ENCODE measurements around the gene SMURF1. TPM values are rescaled to one million over a fixed set of nuclear protein-coding genes. Genes with fewer than 3 reads are reported as not detected.

Gene SMURF1
- total RNA-seq, 1 experiment from 2014 or later, result 37.7 TPM

DNA sequence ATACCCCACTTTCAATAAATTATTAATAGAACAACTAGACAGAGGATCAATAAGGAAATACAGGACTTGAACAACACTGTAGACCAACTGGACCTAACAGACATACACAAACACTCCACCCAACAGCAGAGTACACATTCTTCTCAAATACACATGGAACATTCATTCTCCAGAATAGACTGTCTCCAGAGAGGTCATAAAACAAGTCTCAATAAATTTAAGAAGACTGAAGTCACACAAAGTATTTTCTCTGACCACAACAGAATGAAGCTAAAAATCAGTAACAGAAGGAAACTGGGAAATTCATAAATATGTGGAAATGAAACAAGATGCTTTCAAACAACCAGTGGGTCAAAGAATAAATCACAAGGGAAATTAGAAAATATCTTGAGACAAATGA, 119.8 kb downstream of the SMURF1 start:
- DNase-seq (ENCODE audit: low read depth), result no peak
- in situ Hi-C loops (cut with HindIII; ENCODE audit: low pct_unique_long_range_greater_than_20kb, low sequenced_read_pairs), result no loop called here

GRCh38 chr7:99021941-99022560, 121.9 kb downstream of the SMURF1 start:
- in situ Hi-C loops (cut with HindIII; ENCODE audit: low pct_unique_long_range_greater_than_20kb, low sequenced_read_pairs), result no loop called here
- no peak for DNase-seq (ENCODE audit: low read depth)

- DNase-seq (ENCODE audit: low read depth), result no peak
- in situ Hi-C loops (cut with HindIII; ENCODE audit: low pct_unique_long_range_greater_than_20kb, low sequenced_read_pairs), result no loop called here
These were observed 123.5 kb downstream of the SMURF1 start for GRCh38 chr7:99020413-99020715.

- no peak for DNase-seq (ENCODE audit: low read depth)
- in situ Hi-C loops (cut with HindIII; ENCODE audit: low pct_unique_long_range_greater_than_20kb, low sequenced_read_pairs), result no loop called here
These were observed 124.1 kb downstream of the SMURF1 start for GRCh38 chr7:99019523-99020412.

DNA sequence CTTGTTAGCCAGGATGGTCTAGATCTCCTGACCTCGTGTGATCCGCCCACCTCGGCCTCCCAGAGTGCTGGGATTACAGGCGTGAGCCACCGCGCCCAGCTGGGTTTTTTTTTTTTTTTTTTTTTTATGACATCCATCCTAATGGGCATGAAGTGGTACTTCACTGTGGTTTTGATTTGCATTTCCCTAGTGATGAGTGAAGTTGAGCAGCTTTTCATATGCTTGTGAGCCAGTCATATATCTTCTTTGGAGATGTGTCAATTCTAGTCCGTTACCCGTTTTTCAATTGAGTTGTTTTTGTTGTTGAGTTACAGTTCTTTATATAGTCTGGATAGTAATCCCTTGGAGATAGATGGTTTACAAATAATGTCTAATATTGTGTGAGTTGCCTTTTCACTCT, 127.7 kb downstream of the SMURF1 start:
- in situ Hi-C loops (cut with HindIII; ENCODE audit: low pct_unique_long_range_greater_than_20kb, low sequenced_read_pairs), result no loop called here
- DNase-seq (ENCODE audit: low read depth), result no peak

DNA sequence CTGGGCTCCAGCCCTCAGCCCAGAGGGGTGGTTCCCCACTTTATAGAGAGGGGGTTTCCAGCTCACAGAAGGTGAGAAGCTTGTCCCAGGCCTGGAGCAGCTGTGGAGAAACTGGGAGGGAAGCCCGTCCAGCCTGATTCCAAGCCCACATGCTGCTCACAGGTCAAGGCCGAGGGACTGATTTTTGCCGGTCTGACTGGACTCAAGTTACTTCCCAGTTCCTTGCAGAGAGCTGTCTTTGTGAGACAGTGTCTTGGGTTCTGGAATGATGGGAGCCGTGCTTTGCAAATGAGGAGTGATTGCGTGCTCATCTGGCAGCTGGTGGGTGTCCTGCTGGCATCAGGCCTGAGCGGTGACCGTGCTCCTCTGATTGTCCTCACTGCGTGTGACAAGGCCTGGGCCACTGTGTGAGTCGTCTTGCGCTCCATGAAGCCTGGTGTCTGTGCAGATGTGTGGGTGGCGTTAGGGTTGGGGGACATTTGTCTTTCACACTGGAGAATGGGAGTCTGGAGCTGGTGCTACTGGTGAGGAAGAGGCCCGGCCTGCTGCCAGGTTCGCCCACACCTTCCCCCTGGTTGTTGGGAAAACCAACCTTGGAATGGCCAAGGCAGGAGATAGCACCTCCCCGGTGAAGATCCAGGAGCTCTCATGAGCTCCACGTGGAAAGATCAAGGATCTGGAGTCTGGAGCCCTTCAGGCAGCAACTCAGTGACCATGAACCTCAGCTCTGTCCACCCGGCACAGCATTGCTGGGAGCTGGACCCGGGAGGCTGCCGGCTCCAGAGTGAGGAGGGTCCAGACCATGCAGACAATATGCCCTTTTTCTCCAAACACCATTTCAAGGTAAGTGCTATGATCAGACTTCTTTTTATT, 129.6 kb downstream of the SMURF1 start:
- in situ Hi-C loops (cut with HindIII; ENCODE audit: low pct_unique_long_range_greater_than_20kb, low sequenced_read_pairs), result no loop called here
- no peak for DNase-seq (ENCODE audit: low read depth)

DNA sequence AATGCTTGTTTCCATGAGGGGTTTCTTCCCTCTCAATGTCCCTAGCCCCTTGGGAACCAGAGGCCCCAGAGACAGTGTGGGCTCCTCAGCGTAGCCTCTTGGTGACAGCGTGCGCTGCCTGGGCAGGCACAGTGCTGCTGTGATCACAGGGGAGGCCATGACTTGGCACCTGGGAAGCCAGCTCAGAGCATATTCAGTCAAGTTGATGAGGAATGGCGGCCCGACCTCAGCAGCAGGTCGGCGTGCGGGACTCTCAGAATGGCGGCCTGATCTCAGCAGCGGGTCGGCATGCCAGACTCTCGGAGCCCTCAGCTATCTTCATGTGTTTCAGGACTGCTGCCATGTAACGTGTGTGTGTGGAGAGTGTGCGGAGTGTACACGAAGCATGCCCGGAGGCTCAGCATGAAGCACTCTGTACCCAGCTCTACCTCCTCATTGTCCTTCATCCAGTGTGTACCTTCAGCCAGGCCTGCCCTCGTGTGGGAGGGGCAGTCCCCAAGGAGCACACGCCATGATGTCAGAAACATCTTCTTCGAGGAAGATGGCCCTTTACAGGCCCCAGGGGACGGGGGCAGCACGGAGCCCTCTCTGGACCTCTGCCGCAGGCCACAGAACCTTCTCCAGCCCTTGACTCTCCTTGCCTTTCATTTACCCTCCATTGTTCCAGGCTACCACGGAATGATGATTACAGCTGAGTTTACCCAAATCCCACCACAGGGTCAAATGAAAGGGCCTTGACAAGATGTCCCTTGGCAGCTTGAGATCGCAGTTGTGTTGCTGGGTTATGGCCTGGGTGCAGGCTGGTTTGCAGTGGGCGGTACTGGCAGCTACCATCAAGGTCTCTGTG, 130.4 kb downstream of the SMURF1 start:
- no peak for DNase-seq (ENCODE audit: low read depth)
- in situ Hi-C loops (cut with HindIII; ENCODE audit: low pct_unique_long_range_greater_than_20kb, low sequenced_read_pairs), result no loop called here

DNA sequence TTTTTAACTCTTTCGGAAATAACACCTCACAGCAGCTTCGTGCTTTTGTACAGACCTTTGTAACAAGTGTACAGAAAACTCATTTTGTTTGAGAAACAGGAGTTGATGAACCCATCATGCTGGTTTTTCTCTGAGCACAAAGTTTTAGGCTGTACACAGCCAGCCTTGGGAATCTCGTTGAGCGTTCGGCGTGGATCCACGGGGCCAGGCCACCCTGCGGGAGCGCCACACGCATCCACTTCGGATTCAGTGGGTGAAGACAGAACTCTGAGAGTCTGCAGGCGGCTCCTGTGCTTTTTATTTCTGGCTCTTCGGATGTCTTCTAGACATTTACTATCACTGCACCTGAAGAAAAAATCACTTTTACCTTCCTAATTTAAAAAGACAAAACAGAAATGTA, 131.2 kb downstream of the SMURF1 start:
- in situ Hi-C loops (cut with HindIII; ENCODE audit: low pct_unique_long_range_greater_than_20kb, low sequenced_read_pairs), result no loop called here
- DNase-seq (ENCODE audit: low read depth), result no peak

DNA sequence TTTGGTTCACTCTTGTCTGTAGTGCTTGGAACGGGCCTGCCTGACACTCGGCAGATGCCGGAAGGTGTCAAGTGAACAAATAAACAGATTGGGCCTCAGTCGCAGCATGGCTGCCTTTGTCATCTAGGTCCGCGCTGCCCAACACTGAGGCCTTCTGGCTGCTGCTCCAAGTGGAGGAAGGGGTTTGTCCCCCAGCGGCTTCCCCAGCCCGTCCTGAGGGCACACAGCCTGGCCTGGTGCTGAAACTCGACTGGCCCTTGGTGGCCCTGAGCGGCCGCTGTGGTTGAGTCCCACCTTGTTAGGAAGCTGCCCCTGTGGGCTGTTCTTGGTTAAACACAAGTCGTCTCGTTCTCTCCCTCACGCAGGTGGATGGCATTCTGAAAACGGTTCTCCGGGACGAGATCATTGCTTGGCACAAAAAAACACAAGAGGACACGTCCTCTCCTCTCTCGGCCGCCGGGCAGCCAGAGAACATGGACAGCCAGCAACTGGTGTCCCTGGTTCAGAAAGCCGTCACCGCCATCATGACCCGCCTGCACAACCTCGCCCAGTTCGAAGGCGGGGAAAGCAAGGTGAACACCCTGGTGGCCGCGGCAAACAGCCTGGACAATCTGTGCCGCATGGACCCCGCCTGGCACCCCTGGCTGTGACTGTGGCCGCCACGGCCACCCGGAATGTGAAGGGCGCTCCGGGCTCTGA, 132.1 kb downstream of the SMURF1 start:
- in situ Hi-C loops (cut with HindIII; ENCODE audit: low pct_unique_long_range_greater_than_20kb, low sequenced_read_pairs), result no loop called here
- no peak for DNase-seq (ENCODE audit: low read depth)

DNA sequence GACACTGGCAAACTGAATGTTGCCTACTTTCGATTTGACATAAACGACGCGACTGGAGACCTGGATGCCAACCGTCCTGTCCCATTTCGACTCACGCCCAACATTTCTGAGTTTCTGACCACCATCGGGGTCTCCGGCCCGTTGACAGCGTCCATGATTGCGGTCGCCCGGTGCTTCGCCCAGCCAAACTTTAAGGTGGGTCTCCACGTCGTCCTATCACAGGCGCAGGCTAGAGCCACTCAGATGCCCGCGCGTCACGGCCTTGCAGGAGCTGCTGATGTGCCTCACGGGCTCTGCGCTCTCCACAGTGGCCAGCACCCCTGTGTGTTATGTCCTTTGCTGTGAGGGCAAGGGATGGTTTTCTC, 132.6 kb downstream of the SMURF1 start:
- in situ Hi-C loops (cut with HindIII; ENCODE audit: low pct_unique_long_range_greater_than_20kb, low sequenced_read_pairs), result no loop called here

GRCh38 chr7:99010281-99010680, 133.6 kb downstream of the SMURF1 start:
- DNase-seq (ENCODE audit: low read depth), result no peak
- in situ Hi-C loops (cut with HindIII; ENCODE audit: low pct_unique_long_range_greater_than_20kb, low sequenced_read_pairs), result no loop called here

More for the DNA sequence above, 132.6 kb downstream of the SMURF1 start:
- DNase-seq (ENCODE audit: low read depth), result no peak

- in situ Hi-C loops (cut with HindIII; ENCODE audit: low pct_unique_long_range_greater_than_20kb, low sequenced_read_pairs), result no loop called here
- DNase-seq (ENCODE audit: low read depth), result no peak
These were observed 134.9 kb downstream of the SMURF1 start for GRCh38 chr7:99008921-99009530.

DNA sequence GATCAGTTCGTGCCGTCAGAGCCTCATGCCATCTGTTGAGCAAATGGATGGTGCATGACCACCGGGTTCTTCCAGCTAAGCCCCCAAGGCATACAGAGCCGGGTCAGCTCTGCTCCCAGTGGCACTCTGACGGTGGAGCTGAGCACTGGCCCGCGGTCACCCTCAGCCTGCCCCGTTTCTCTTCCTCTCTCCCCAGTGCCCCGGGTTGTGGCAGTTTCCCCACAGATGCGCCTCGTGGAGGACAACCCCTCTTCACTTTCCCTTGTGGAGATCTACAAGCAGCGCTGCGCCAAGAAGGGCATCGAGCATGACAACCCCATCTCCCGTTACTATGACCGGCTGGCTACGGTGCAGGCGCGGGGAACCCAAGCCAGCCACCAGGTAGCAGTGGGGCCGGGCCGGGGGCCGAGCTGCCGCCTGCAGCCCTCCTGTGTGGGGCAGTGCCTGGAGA, 135.7 kb downstream of the SMURF1 start:
- in situ Hi-C loops (cut with HindIII; ENCODE audit: low pct_unique_long_range_greater_than_20kb, low sequenced_read_pairs), result no loop called here
- DNase-seq (ENCODE audit: low read depth), result no peak

DNA sequence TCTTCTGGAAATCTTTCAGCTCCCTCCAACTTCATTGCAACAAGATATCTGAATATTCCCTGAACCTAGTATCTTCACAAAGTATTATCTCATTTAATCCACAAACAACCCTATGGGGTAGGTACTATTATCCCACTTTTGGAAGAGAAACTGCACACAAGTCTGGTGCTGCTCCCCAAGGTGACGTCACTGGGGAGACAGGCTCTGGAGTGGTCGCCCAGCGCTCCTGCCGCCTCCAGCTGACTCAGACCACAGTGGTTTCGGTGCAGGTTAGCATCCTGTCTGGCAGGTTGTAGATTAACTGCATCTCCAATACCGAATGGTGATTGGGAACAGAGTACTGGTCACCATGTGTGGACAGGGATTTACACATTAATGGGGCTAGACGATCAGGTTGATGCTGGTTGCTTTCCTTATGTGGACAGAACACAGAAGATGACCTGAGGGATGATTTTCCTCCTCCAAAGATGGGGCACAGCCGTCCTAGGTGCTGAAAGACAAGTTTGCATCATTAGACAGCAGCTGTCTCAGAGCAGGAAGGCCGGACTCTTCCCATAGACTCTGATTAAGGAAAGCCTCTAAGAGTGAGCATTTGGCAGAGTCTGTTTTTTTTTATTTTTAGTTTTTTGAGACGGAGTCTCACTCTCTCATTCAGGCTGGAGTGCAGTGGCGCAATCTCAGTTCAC, 137.0 kb downstream of the SMURF1 start:
- DNase-seq (ENCODE audit: low read depth), result no peak
- in situ Hi-C loops (cut with HindIII; ENCODE audit: low pct_unique_long_range_greater_than_20kb, low sequenced_read_pairs), result no loop called here

- in situ Hi-C loops (cut with HindIII; ENCODE audit: low pct_unique_long_range_greater_than_20kb, low sequenced_read_pairs), result no loop called here
- no peak for DNase-seq (ENCODE audit: low read depth)
These were observed 138.1 kb downstream of the SMURF1 start for GRCh38 chr7:99005776-99006175.

GRCh38 chr7:99004781-99005500, 139.0 kb downstream of the SMURF1 start:
- in situ Hi-C loops (cut with HindIII; ENCODE audit: low pct_unique_long_range_greater_than_20kb, low sequenced_read_pairs), result no loop called here
- no peak for DNase-seq (ENCODE audit: low read depth)

Data from Caki2 (cell line).